ENCODE measurements around the gene MCU. TPM values are rescaled to one million over a fixed set of nuclear protein-coding genes. Genes with fewer than 3 reads are reported as not detected.

MCU gene
- total and polyA plus RNA-seq, 10 of the 15 experiments (the other 5 are each of a cell fraction or from before 2014, with no cell fraction given), result 5.1 to 49.1 (median 17.9) TPM

DNA sequence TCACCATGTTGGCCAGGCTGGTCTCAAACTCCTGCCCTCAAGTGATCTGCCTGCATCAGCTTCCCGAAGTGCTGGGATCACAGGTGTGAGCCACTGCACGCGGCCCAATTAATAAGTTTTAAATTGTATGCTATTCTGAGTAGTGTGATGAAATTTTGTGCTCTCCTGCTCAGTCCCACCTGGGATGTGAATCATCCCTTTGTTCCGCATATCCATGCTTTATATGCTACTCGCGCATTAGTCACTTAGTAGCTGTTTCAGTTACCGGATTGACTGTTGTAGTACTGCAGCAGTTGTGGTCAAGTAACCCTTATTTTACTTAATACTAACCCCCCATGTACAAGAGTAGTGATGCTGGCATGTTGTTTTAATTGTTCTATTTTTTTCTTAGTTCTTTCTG lies 154.3 kb downstream of the MCU start (continued):
- no peak for TF ChIP-seq ZNF622 (IDR thresholded peaks at IDR 0.05)
- TF ChIP-seq BCL11A (IDR thresholded peaks at IDR 0.05; ENCODE audit: low read depth, low read length), result no peak
- no peak for TF ChIP-seq RUNX3 (IDR thresholded peaks at IDR 0.05; ENCODE audit: low read length)
- TF ChIP-seq ELK1 (IDR thresholded peaks at IDR 0.05; ENCODE audit: low read depth, low read length), result no peak
- no peak for TF ChIP-seq RB1 (IDR thresholded peaks at IDR 0.05; ENCODE audit: borderline replicate concordance)

DNA sequence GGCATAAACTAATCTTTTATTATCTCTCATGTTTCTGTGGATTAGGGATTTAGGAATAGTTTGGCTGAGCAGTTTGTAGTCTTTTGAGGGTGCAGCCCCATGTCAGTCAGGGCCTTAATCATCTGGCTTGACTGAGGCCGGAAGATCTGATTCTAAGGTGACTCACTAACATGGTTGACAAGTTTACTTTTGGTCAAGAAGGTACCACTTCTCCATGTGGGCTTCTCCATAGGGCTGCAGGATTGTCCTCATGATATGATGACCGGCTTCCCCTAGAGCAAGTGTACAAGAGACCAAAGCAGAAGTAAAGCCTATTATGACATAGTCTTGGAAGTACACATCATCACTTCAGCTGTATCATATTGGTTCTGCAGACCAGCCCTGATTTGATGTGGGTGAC lies 155.7 kb downstream of the MCU start:
- ChIA-PET RAD21 (ENCODE audit: unreplicated experiment) (no interaction called here), POLR2A (no interaction called here), CTCF (no interaction called here), SMC1A (ENCODE audit: uncharacterized antibody, unreplicated experiment) (no interaction called here)
- TF ChIP-seq POLR2AphosphoS5 (IDR thresholded peaks at IDR 0.05; ENCODE audit: low read length), result no peak
- TF ChIP-seq KLF5 (IDR thresholded peaks at IDR 0.05; ENCODE audit: partially characterized antibody), result no peak
- TF ChIP-seq SREBF2 (IDR thresholded peaks at IDR 0.05; ENCODE audit: low read length), result no peak
- no peak for TF ChIP-seq BRCA1 (IDR thresholded peaks at IDR 0.05; ENCODE audit: low read depth, low read length)
- no peak for TF ChIP-seq SUZ12 (IDR thresholded peaks at IDR 0.05; ENCODE audit: unreplicated experiment)
- TF ChIP-seq CBX5 (IDR thresholded peaks at IDR 0.05; ENCODE audit: low read depth), result no peak
- TF ChIP-seq ZSCAN29 (IDR thresholded peaks at IDR 0.05), result no peak
- intact Hi-C loops (cut with micrococcal nuclease; ENCODE audit: unreplicated experiment), result no loop called here
- in situ Hi-C loops (cut with MboI), result no loop called here
- H3K4me2 ChIP-seq (ENCODE audit: control insufficient read depth, insufficient read depth), result no peak overlapping the region
- H3K36me3 ChIP-seq (ENCODE audit: control insufficient read depth in 2 of 2, insufficient read depth in 2 of 2, low read length in 1 of 2), result no peaks in the 10 kb centered on the region
- no peaks in the 10 kb centered on the region for H4K20me1 ChIP-seq (ENCODE audit: control insufficient read depth, insufficient read depth)
- H3K4me1 ChIP-seq (ENCODE audit: control insufficient read depth, insufficient read depth, low read length), result no peaks in the 10 kb centered on the region
- no peak overlapping the region for H3K4me3 ChIP-seq
- H3K9ac ChIP-seq (ENCODE audit: control insufficient read depth, insufficient read depth, low read length), result no peak overlapping the region
- no peak for ATAC-seq
- H3K79me2 ChIP-seq (ENCODE audit: control insufficient read depth, insufficient read depth, low read length), result no peaks in the 10 kb centered on the region
- no peak for FAIRE-seq
- 98% methylated on average over 2 of the region's 2 CpGs for WGBS (ENCODE audit: insufficient coverage, insufficient replicate concordance, low lambda C conversion rate, missing lambda C conversion rate)
- no peak overlapping the region for H3K27ac ChIP-seq (ENCODE audit: control insufficient read depth, insufficient read depth)
- no peaks in the 10 kb centered on the region for H3K27me3 ChIP-seq (replicated peaks in 1 of 2; ENCODE audit: control insufficient read depth in 2 of 2, insufficient read depth in 2 of 2, low read length in 1 of 2)
- H3K9me3 ChIP-seq (replicated peaks; ENCODE audit: control insufficient read depth, insufficient read depth, low read length), result no peaks in the 10 kb centered on the region; the same call in 2 of the 3 replicates
- no TSS peak for BruUV-seq (replicated peaks)
- no peak for DNase-seq (ENCODE audit: low read depth, low spot score)
- H2AFZ ChIP-seq (ENCODE audit: control insufficient read depth, low read depth, low read length), result no peak overlapping the region

Data from GM12878 (cell line).